Activated T-cell treated with anti-CD3 and anti-CD28 coated beads, Interleukin-2, amount 50 U/mL, for 72 hours (primary cell): ENCODE measurements around the gene MEPE. TPM values are rescaled to one million over a fixed set of nuclear protein-coding genes. Genes with fewer than 3 reads are reported as not detected.

Source experiments
- ATAC-seq, 2 donors: fragments of 150-1000 bp; cut with Tn5 transposase; replicated peaks in 1 of 2; 2 replicates each; pipeline ENCODE4 v1.10.0; 2021; ENCODE audit warnings: moderate library complexity in 2 of 2, mild to moderate bottlenecking in 1 of 2
- DNase-seq, 2 donors: peaks; one replicate each; pipeline ENCODE4 v3.0.0; 2021 to 2022; ENCODE audit warnings: mixed read lengths in 1 of 2
- H3K27ac Mint-ChIP-seq: one replicate; pipeline ENCODE4 v1.8.0; 2022; ENCODE audit warnings: mild to moderate bottlenecking, moderate library complexity, mixed read lengths
- H3K27me3 Mint-ChIP-seq: one replicate; pipeline ENCODE4 v1.8.0; 2022; ENCODE audit warnings: low read depth, mixed read lengths
- H3K36me3 Mint-ChIP-seq, 2 donors: one replicate each; pipeline ENCODE4 v1.8.0; 2022; ENCODE audit warnings: mixed read lengths in 2 of 2, mild to moderate bottlenecking in 1 of 2; ENCODE audit not compliant: insufficient read depth in 2 of 2
- H3K4me1 Mint-ChIP-seq: one replicate; pipeline ENCODE4 v1.8.0; 2022; ENCODE audit warnings: low read depth, mixed read lengths
- H3K4me3 Mint-ChIP-seq, 2 donors: one replicate each; pipeline ENCODE4 v1.8.0; 2022; ENCODE audit warnings: mild to moderate bottlenecking in 2 of 2, mixed read lengths in 2 of 2, moderate library complexity in 2 of 2
- H3K9me3 Mint-ChIP-seq, 2 donors: one replicate each; pipeline ENCODE4 v1.8.0; 2022; ENCODE audit warnings: mixed read lengths in 2 of 2
- total RNA-seq, 2 donors: library from RNA; stranded (reverse); gene quantifications; one replicate each; pipeline ENCODE4 v1.2.3, GENCODE V29; 2022

MEPE gene, protein sequence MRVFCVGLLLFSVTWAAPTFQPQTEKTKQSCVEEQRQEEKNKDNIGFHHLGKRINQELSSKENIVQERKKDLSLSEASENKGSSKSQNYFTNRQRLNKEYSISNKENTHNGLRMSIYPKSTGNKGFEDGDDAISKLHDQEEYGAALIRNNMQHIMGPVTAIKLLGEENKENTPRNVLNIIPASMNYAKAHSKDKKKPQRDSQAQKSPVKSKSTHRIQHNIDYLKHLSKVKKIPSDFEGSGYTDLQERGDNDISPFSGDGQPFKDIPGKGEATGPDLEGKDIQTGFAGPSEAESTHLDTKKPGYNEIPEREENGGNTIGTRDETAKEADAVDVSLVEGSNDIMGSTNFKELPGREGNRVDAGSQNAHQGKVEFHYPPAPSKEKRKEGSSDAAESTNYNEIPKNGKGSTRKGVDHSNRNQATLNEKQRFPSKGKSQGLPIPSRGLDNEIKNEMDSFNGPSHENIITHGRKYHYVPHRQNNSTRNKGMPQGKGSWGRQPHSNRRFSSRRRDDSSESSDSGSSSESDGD
- not detected for total RNA-seq

DNA sequence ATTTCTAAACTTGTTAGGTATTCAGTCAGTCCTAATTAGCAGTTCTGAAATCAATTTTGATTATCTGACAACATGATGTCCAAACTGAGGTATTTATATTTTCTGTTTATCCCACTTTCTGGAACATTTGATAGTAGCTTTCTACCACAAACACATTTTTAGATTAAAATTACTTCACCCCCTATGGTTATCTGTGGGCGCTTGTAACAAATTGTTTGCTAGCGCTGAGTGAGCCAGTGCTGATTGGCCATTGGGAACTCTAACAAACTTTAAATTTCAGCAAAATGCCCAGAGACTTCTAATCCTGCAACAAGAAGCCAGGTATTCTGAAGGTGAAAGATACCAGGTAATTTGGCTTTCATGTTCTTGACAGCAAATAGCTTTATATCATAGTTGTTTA, at the start of gene MEPE:
Gene MEPE, plus strand, starts transcription at position 301 of the 400 bp plus-strand sequence. CDS start 1,746 bp downstream, outside the sequence.
- no peak for DNase-seq
- H3K9me3 Mint-ChIP-seq, result no peaks in the 10 kb centered on the region
- H3K27ac Mint-ChIP-seq, result no peak within 1 kb of the TSS
- no peak for ATAC-seq
- H3K27me3 Mint-ChIP-seq, result peaks cover 7% of the 10 kb centered on the region
- no peaks in the 10 kb centered on the region for H3K4me1 Mint-ChIP-seq
- H3K36me3 Mint-ChIP-seq, result no peaks in the 10 kb centered on the region
- no peak within 1 kb of the TSS for H3K4me3 Mint-ChIP-seq

DNA sequence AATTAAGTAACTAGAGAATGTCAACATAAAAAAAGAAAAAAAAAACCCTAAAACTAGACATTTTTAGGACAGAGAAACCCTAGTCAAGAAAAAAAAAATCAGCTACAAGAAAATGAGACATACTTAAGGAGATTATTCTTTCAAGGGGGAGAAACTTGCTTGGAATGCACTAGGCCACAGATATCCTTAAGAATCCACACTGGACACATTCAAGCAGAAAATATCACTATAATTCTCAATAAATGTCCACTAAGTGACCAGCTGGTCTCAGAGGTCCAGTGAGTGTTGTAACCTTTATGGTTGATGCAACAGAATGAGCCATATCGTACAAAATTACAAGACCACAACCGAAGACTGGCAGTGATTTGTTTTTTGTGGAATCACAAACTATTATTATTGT, 49.0 kb upstream of the MEPE start:
- Mint-ChIP-seq H3K4me1 (no peaks in the 10 kb centered on the region), H3K4me3 (no peak overlapping the region), H3K27ac (no peak overlapping the region), H3K9me3 (no peaks in the 10 kb centered on the region), H3K36me3 (no peaks in the 10 kb centered on the region), H3K27me3 (no peaks in the 10 kb centered on the region)
- DNase-seq (no peak), ATAC-seq (no peak)

DNA sequence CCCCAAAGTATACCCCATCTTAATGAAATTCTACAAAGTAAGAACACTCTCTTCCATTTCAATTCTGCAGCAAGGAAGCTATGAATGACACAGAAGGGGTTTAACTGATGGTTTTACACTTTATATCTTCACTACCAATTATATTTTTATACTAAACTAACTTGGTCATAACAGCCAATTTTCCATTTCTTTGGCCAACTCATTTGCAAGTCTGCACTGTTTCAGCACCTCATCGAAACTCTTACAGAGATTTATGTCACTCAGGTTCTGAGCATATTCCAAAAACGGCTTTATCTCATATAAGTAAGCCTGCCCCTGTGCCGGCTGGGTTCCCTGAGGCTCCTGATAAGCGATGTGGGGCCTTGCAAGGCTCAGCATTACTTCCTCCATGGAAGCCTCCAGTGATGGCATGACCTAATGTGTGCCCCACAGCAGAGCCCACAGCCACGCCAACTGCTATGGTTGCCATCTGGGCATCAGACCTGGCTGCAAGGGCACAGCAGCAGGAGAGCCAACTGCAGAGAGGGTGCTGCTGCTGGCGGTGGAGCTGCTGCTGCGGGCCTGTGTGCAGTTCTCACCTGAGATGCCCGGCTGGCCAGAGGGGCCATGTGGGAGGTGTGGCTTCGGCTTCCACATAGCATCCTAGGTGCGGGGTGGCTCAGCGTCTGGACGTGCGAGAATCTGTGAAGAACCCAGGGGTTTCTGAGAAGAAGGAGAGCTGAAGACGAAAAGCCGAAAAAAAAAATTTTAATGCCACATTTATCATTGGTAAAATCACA, 46.8 kb upstream of the MEPE start:
- Mint-ChIP-seq H3K27me3 (no peaks in the 10 kb centered on the region), H3K4me1 (no peaks in the 10 kb centered on the region), H3K9me3 (no peaks in the 10 kb centered on the region), H3K4me3 (no peak overlapping the region), H3K36me3 (no peaks in the 10 kb centered on the region), H3K27ac (no peak overlapping the region)
- DNase-seq, result no peak
- no peak for ATAC-seq

DNA sequence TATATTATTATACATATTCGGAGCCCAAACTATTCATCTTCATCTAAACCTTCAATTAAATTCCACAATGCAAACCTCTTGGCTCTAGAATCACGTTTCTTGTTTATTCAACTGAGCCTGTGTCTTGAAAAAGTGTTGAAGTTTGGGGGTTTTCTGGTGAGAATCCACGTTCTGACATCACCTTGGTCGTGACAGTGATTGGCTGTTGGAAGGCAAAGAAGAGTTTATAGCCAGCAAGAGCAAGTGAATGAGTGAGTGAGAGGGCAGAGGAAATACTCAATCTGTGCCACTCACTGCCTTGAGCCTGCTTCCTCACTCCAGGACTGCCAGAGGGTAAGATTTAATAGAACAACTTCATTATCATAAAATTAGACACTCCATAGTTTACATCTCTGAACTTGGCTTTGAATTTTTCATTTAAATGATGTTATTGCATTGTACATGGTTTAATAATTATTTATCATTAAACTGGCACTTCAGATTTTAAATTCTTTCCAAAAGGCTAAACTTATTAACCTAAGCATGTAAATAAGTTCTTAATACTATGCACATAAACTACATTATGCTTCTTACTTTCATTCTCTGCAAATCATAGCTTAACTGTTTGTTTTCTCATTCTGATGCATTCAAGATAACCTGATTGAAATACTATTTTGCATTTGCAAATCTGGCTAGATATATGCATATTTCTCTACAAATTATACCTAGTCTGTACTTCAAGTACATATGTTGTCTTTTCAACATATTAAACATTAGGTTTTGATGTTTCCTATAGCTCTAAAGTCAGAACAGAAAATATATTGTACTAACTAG, 33.3 kb upstream of the MEPE start, which contains the start of gene IBSP:
Gene IBSP, plus strand, starts transcription at position 254 of the 813 bp plus-strand sequence. CDS start 2,808 bp downstream, outside the sequence.
- ATAC-seq, result no peak
- no peak within 1 kb of the TSS for H3K27ac Mint-ChIP-seq
- H3K9me3 Mint-ChIP-seq, result no peaks in the 10 kb centered on the region
- DNase-seq, result no peak
- H3K36me3 Mint-ChIP-seq, result no peaks in the 10 kb centered on the region
- H3K4me1 Mint-ChIP-seq, result no peaks in the 10 kb centered on the region
- H3K27me3 Mint-ChIP-seq, result no peaks in the 10 kb centered on the region
- H3K4me3 Mint-ChIP-seq, result no peak within 1 kb of the TSS

DNA sequence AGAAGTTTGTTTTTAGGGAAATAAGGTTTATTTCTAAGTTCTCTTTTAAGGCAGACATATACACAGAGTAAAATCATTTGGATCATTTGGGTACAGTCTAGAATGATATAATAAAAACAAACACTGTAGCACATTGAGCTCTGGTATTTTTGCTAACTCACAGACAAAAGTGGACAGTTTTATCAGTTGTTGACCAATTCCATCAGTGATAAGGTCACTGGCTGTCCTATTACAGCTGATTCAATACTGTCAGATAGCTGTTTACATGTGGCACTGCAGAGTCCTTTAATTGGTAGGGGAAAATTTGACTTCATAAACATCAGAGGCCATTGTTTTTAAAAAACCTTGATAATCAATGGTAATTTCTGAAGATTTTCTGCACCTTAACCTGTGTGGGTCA, 29.9 kb upstream of the MEPE start:
- H3K9me3 Mint-ChIP-seq, result no peaks in the 10 kb centered on the region
- no peak for ATAC-seq
- no peak overlapping the region for H3K27ac Mint-ChIP-seq
- H3K27me3 Mint-ChIP-seq, result no peaks in the 10 kb centered on the region
- H3K4me1 Mint-ChIP-seq, result no peaks in the 10 kb centered on the region
- H3K4me3 Mint-ChIP-seq, result no peak overlapping the region
- DNase-seq, result no peak
- no peaks in the 10 kb centered on the region for H3K36me3 Mint-ChIP-seq

DNA sequence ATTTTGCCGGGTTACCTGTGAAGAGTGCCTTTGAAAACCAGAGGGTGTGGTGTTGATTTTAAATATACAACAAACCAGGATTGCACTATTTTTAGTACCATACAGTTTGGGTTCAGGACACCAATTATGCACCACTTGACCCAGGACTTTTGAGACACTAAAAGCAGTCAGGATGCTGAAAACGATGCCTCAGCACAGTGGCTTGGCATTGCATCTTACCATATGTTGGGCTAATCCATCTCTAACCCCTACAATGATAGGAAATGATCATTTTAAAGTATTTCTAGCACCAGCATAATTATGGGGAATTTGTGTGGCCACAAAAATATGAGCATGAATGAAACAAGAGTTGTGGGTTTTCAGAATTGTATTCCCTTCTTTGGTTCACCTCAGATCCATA, 29.3 kb upstream of the MEPE start:
- ATAC-seq (no peak), DNase-seq (no peak)
- Mint-ChIP-seq H3K27me3 (no peaks in the 10 kb centered on the region), H3K9me3 (no peaks in the 10 kb centered on the region), H3K36me3 (no peaks in the 10 kb centered on the region), H3K4me1 (no peaks in the 10 kb centered on the region), H3K27ac (no peak overlapping the region), H3K4me3 (no peak overlapping the region)

DNA sequence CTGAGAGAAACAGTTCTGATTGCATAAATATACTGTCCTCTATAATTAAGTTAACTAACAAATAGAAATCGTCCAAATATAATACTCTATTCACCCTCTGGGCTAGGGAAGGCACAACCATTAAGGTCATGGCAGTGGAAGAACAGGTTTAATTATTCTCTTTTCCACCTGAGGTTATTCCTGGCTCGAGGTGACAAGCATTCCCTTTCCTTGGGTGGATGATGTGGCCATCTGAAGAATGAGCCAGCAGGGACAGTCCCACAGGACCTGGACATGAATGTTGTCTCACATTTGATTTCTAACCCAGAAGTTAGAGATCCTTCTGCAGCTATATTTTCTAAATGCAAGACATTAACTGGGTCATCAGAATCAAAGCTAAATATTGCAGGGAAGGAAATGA, 27.9 kb upstream of the MEPE start:
- DNase-seq (no peak), ATAC-seq (no peak)
- no peaks in the 10 kb centered on the region for H3K36me3 Mint-ChIP-seq
- H3K27ac Mint-ChIP-seq, result no peak overlapping the region
- H3K4me3 Mint-ChIP-seq, result no peak overlapping the region
- H3K9me3 Mint-ChIP-seq, result no peaks in the 10 kb centered on the region
- H3K4me1 Mint-ChIP-seq, result no peaks in the 10 kb centered on the region
- no peaks in the 10 kb centered on the region for H3K27me3 Mint-ChIP-seq

DNA sequence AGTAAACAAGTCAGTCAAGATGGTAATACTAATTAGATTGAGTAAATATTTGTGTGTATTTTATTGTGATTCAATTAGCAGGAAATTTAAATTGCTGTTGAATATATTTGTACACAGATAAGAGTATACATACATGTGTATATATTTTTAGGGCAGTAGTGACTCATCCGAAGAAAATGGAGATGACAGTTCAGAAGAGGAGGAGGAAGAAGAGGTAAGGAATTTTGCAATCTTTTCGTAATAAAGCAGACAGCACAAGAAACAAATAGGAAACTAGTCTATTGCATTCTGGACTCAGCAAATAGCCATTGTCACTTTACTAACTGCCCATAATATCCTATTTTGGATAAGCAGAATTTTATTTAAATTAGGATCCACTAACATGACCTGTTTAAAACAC, 26.8 kb upstream of the MEPE start:
- no peak overlapping the region for H3K4me3 Mint-ChIP-seq

DNA sequence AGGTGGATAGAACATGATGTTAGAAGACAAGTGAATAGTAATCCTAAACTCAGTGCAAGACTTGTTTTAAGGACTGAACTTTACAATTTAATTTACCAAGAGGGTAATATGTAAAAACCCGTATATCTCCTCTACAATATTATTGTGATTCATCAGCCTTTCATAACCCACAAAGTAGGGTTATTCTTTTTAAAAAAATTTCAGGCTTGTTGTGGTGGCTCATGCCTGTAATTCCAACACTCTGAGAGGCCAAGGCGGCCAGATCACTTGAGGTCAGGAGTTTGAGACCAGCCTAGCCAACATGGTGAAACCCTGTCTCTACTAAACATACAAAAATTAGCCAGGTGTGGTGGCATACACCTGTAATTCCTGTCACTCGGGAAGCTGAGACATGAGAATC, 26.2 kb upstream of the MEPE start:
- no peak overlapping the region for H3K4me3 Mint-ChIP-seq
- DNase-seq, result no peak
- ATAC-seq, result no peak
- H3K27me3 Mint-ChIP-seq, result peaks cover 7% of the 10 kb centered on the region
- no peaks in the 10 kb centered on the region for H3K4me1 Mint-ChIP-seq
- peaks cover 2 to 3% of the 10 kb centered on the region in 2 donors for H3K9me3 Mint-ChIP-seq
- H3K36me3 Mint-ChIP-seq, result no peaks in the 10 kb centered on the region
- H3K27ac Mint-ChIP-seq, result no peak overlapping the region

More for the DNA sequence above, 26.8 kb upstream of the MEPE start:
- Mint-ChIP-seq H3K9me3 (no peaks in the 10 kb centered on the region), H3K4me1 (no peaks in the 10 kb centered on the region), H3K27ac (no peak overlapping the region), H3K36me3 (no peaks in the 10 kb centered on the region), H3K27me3 (peaks cover 2% of the 10 kb centered on the region)
- ATAC-seq (no peak), DNase-seq (no peak)

DNA sequence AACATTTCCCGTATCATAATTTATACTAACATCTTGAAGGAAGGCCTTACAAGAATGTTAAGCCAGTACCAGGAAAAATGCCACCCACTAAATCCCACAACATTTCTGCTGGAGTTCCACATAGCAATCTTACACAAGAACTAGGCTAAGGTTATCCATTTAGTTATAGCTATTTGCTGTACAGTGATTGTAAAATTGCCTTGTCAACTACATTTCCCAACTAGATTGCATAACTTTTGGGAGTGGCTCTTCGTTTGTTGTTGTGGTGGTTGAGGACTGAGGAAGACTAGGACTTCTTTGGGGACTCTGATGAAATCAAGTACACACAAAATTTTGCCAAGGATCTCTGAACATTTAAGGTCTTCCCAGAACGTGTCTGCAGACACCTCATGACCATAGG, 25.4 kb upstream of the MEPE start:
- H3K4me3 Mint-ChIP-seq, result no peak overlapping the region
- no peaks in the 10 kb centered on the region for H3K4me1 Mint-ChIP-seq
- H3K27me3 Mint-ChIP-seq, result peaks cover 8% of the 10 kb centered on the region
- peaks cover 2 to 3% of the 10 kb centered on the region in 2 donors for H3K9me3 Mint-ChIP-seq
- DNase-seq, result no peak
- no peaks in the 10 kb centered on the region for H3K36me3 Mint-ChIP-seq
- no peak overlapping the region for H3K27ac Mint-ChIP-seq
- ATAC-seq, result no peak

DNA sequence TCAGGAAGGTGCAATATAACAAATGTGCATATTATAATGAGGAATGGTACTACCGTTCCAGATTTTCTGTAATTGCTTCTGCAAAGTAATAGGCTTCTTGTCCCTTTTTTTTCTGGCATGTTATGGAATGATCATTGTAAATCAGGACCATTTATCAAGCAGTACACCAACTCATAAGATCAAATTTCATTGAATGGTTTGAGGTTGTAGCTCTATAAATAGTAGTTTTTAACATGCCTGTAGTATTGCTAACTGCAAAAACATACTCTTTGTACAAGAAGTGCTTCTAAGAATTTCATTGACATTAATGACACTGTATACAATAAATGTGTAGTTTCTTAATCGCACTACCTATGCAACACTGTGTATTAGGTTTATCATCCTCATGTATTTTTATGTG, 20.8 kb upstream of the MEPE start:
- peaks cover 2 to 9% of the 10 kb centered on the region in 2 donors for H3K9me3 Mint-ChIP-seq
- H3K4me1 Mint-ChIP-seq, result no peaks in the 10 kb centered on the region
- H3K36me3 Mint-ChIP-seq, result no peaks in the 10 kb centered on the region
- no peak overlapping the region for H3K4me3 Mint-ChIP-seq
- ATAC-seq, result no peak
- no peak overlapping the region for H3K27ac Mint-ChIP-seq
- peaks cover 13% of the 10 kb centered on the region for H3K27me3 Mint-ChIP-seq
- no peak for DNase-seq

DNA sequence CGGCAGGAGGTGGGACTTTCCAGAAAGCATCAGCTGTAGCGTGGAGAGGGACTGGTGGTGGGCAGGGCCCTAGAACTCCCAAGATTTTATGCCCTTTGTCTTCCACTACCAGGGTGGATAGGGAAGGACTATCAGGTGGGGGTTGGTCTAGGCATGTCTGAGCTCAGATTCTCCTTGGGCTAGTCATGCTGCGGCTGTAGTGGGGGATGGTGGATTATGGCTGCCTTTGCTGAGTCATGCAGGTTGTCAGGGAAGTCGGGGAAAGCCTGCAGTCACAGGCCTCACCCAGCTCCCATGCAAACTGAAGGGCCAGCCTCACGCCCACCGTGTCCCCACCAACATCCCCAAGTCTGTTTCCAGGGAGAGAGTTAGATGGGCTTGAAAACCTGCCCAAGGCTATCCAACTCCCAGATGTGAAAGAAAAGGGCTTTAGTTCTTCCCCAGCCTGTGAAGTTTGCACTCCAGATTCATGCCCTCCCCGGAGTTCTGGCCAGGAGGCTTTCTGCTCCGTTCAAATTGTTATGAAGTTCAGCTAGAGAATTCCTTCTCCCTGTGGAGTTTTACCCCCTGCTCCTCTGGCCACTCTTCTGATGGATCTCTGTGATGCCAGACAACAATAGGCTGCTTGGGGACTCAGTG, 13.4 kb upstream of the MEPE start:
- no peaks in the 10 kb centered on the region for H3K36me3 Mint-ChIP-seq
- H3K4me3 Mint-ChIP-seq, result no peak overlapping the region
- H3K4me1 Mint-ChIP-seq, result no peaks in the 10 kb centered on the region
- DNase-seq (no peak), ATAC-seq (no peak)
- H3K9me3 Mint-ChIP-seq, result peaks cover 2 to 8% of the 10 kb centered on the region in 2 donors
- H3K27ac Mint-ChIP-seq, result no peak overlapping the region
- peaks cover 12% of the 10 kb centered on the region for H3K27me3 Mint-ChIP-seq
